Measurements from ENCODE around the gene FBXO47. TPM values are rescaled to one million over a fixed set of nuclear protein-coding genes. Genes with fewer than 3 reads are reported as not detected.

FBXO47 gene
- total and polyA plus RNA-seq, 9 of the 15 experiments (the other 6 are each of a cell fraction or from before 2014, with no cell fraction given) = not detected

DNA sequence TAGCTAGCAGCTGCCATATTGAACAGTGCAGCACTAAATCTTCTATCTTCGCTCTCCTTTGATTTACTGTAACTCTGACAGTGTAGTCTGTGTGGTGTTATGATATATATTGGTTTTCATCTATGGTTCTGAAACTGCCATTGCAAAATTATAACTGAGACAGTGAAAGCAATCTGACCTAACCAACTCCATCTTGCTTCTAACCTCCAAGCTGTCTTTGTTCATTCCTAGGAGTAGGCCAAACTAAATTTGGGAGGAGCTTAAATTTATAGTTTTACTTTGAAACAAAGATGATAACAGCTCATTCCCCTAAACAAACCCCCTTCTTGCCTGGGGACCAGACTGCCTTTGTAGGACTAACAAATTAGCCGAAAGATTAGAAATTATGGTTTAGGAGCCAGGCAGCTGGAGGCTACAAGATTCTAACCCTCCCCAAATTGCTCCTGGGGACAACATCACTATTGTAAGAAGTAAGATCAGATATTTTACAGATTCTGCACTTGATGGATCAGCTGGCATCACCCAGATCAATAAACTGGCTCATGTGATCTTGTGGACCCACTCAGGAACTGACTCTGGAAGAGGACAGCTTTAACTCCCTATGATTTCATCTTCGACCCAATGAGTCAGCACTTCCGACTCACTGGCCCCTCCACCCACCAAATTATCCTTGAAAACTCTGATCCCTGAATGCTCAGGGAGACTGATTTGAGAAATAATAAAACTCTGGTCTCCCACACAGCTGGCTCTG is 47.0 kb upstream of the FBXO47 start (continued):
- TF ChIP-seq ZNF561 (CRISPR knock-in tag; conservative IDR thresholded peaks at IDR 0.05) (peak; percentile 86; the same call in 1 of the 2 replicates), HSF4 (CRISPR knock-in tag; IDR thresholded peaks at IDR 0.05; ENCODE audit: borderline replicate concordance) (peak; percentile 94; the same call in 1 of the 2 replicates), CHD2 (IDR thresholded peaks at IDR 0.05; ENCODE audit: low read depth, low read length) (no peak), TSC22D4 (tag; IDR thresholded peaks at IDR 0.05) (no peak)
- TF ChIP-seq, protein P1, sequence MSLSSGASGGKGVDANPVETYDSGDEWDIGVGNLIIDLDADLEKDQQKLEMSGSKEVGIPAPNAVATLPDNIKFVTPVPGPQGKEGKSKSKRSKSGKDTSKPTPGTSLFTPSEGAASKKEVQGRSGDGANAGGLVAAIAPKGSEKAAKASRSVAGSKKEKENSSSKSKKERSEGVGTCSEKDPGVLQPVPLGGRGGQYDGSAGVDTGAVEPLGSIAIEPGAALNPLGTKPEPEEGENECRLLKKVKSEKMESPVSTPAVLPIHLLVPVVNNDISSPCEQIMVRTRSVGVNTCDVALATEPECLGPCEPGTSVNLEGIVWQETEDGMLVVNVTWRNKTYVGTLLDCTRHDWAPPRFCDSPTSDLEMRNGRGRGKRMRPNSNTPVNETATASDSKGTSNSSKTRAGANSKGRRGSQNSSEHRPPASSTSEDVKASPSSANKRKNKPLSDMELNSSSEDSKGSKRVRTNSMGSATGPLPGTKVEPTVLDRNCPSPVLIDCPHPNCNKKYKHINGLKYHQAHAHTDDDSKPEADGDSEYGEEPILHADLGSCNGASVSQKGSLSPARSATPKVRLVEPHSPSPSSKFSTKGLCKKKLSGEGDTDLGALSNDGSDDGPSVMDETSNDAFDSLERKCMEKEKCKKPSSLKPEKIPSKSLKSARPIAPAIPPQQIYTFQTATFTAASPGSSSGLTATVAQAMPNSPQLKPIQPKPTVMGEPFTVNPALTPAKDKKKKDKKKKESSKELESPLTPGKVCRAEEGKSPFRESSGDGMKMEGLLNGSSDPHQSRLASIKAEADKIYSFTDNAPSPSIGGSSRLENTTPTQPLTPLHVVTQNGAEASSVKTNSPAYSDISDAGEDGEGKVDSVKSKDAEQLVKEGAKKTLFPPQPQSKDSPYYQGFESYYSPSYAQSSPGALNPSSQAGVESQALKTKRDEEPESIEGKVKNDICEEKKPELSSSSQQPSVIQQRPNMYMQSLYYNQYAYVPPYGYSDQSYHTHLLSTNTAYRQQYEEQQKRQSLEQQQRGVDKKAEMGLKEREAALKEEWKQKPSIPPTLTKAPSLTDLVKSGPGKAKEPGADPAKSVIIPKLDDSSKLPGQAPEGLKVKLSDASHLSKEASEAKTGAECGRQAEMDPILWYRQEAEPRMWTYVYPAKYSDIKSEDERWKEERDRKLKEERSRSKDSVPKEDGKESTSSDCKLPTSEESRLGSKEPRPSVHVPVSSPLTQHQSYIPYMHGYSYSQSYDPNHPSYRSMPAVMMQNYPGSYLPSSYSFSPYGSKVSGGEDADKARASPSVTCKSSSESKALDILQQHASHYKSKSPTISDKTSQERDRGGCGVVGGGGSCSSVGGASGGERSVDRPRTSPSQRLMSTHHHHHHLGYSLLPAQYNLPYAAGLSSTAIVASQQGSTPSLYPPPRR (CRISPR knock-in tag; IDR thresholded peaks at IDR 0.05; ENCODE audit: borderline replicate concordance) = no peak
- TF ChIP-seq, protein P2, sequence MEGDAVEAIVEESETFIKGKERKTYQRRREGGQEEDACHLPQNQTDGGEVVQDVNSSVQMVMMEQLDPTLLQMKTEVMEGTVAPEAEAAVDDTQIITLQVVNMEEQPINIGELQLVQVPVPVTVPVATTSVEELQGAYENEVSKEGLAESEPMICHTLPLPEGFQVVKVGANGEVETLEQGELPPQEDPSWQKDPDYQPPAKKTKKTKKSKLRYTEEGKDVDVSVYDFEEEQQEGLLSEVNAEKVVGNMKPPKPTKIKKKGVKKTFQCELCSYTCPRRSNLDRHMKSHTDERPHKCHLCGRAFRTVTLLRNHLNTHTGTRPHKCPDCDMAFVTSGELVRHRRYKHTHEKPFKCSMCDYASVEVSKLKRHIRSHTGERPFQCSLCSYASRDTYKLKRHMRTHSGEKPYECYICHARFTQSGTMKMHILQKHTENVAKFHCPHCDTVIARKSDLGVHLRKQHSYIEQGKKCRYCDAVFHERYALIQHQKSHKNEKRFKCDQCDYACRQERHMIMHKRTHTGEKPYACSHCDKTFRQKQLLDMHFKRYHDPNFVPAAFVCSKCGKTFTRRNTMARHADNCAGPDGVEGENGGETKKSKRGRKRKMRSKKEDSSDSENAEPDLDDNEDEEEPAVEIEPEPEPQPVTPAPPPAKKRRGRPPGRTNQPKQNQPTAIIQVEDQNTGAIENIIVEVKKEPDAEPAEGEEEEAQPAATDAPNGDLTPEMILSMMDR (IDR thresholded peaks at IDR 0.05 in 2 of 3, conservative IDR thresholded peaks at IDR 0.05 in 1 of 3; ENCODE audit: insufficient read depth in 2 of 3, low read depth in 1 of 3, low read length in 3 of 3) = no peak
- TF ChIP-seq, protein P3, sequence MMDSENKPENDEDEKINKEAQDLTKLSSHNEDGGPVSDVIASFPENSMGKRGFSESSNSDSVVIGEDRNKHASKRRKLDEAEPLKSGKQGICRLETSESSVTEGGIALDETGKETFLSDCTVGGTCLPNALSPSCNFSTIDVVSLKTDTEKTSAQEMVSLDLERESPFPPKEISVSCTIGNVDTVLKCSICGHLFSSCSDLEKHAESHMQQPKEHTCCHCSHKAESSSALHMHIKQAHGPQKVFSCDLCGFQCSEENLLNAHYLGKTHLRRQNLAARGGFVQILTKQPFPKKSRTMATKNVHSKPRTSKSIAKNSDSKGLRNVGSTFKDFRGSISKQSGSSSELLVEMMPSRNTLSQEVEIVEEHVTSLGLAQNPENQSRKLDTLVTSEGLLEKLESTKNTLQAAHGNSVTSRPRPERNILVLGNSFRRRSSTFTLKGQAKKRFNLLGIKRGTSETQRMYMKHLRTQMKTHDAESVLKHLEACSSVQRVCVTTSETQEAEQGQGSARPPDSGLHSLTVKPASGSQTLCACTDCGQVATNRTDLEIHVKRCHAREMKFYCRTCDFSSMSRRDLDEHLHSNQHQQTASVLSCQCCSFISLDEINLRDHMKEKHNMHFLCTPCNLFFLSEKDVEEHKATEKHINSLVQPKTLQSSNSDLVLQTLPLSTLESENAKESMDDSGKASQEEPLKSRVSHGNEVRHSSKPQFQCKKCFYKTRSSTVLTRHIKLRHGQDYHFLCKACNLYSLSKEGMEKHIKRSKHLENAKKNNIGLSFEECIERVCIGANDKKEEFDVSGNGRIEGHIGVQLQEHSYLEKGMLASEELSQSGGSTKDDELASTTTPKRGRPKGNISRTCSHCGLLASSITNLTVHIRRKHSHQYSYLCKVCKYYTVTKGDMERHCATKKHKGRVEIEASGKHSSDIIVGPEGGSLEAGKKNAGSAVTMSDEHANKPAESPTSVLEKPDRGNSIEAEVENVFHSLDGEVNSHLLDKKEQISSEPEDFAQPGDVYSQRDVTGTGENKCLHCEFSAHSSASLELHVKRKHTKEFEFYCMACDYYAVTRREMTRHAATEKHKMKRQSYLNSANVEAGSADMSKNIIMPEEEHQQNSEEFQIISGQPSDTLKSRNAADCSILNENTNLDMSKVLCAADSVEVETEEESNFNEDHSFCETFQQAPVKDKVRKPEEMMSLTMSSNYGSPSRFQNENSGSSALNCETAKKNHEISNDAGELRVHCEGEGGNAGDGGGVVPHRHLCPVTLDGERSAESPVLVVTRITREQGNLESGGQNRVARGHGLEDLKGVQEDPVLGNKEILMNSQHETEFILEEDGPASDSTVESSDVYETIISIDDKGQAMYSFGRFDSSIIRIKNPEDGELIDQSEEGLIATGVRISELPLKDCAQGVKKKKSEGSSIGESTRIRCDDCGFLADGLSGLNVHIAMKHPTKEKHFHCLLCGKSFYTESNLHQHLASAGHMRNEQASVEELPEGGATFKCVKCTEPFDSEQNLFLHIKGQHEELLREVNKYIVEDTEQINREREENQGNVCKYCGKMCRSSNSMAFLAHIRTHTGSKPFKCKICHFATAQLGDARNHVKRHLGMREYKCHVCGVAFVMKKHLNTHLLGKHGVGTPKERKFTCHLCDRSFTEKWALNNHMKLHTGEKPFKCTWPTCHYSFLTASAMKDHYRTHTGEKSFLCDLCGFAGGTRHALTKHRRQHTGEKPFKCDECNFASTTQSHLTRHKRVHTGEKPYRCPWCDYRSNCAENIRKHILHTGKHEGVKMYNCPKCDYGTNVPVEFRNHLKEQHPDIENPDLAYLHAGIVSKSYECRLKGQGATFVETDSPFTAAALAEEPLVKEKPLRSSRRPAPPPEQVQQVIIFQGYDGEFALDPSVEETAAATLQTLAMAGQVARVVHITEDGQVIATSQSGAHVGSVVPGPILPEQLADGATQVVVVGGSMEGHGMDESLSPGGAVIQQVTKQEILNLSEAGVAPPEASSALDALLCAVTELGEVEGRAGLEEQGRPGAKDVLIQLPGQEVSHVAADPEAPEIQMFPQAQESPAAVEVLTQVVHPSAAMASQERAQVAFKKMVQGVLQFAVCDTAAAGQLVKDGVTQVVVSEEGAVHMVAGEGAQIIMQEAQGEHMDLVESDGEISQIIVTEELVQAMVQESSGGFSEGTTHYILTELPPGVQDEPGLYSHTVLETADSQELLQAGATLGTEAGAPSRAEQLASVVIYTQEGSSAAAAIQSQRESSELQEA (IDR thresholded peaks at IDR 0.05; ENCODE audit: low read depth) = no peak
- TF ChIP-seq, protein P4, sequence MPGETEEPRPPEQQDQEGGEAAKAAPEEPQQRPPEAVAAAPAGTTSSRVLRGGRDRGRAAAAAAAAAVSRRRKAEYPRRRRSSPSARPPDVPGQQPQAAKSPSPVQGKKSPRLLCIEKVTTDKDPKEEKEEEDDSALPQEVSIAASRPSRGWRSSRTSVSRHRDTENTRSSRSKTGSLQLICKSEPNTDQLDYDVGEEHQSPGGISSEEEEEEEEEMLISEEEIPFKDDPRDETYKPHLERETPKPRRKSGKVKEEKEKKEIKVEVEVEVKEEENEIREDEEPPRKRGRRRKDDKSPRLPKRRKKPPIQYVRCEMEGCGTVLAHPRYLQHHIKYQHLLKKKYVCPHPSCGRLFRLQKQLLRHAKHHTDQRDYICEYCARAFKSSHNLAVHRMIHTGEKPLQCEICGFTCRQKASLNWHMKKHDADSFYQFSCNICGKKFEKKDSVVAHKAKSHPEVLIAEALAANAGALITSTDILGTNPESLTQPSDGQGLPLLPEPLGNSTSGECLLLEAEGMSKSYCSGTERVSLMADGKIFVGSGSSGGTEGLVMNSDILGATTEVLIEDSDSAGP (CRISPR knock-in tag; IDR thresholded peaks at IDR 0.05) = no peak

Data from K562 (cell line).